Upper lobe of right lung (tissue), 1 donor: ENCODE data around the gene ARMH3. TPM values are rescaled to one million over a fixed set of nuclear protein-coding genes. Genes with fewer than 3 reads are reported as not detected.

Experiments
- ATAC-seq: fragments of 200-7000 bp; cut with Tn5 transposase; one replicate; pipeline ENCODE4 v1.9.1; 2020; ENCODE audit warnings: mild to moderate bottlenecking, moderate library complexity
- DNase-seq: peaks from one replicate; pipeline ENCODE4 v3.0.0-alpha.2; 2020
- H3K27ac ChIP-seq: fragments of 200-600 bp; one replicate; pipeline ENCODE4 v1.8.0; 2022
- H3K27me3 ChIP-seq: fragments of 200-600 bp; one replicate; pipeline ENCODE4 v1.8.0; 2022; ENCODE audit warnings: mild to moderate bottlenecking
- H3K36me3 ChIP-seq: fragments of 200-600 bp; one replicate; pipeline ENCODE4 v1.8.0; 2022
- H3K4me1 ChIP-seq: fragments of 200-600 bp; one replicate; pipeline ENCODE4 v1.8.0; 2022
- H3K4me3 ChIP-seq: fragments of 200-600 bp; one replicate; pipeline ENCODE4 v1.8.0; 2022; ENCODE audit warnings: mild to moderate bottlenecking
- H3K9me3 ChIP-seq: fragments of 200-600 bp; one replicate; pipeline ENCODE4 v1.8.0; 2022
- intact Hi-C: fragments of 100-400 bp; cut with DNase I; formaldehyde crosslinking; loops from one replicate; pipeline ENCODE4 v1.11.0; 2022
- total RNA-seq: library from RNA; stranded (reverse); fragmentation: NEBNext Ultra II Directional; extraction: Animal tissue kit (Norgen Biotek cat#: 25700); gene quantifications from one replicate; pipeline ENCODE4 v1.2.1, GENCODE V29; 2021
- TF ChIP-seq, protein P1 (sequence below): fragments of 200-600 bp; IDR thresholded peaks from one replicate; pipeline ENCODE4 v1.8.0; 2022; ENCODE audit warnings: antibody characterized with exemption
- donor health status: DM: no; HTN: yes; CAD: no; lungs with severe emphysema.

Gene ARMH3
- total RNA-seq, 1 donor from 2014 or later = 37.2 TPM

DNA sequence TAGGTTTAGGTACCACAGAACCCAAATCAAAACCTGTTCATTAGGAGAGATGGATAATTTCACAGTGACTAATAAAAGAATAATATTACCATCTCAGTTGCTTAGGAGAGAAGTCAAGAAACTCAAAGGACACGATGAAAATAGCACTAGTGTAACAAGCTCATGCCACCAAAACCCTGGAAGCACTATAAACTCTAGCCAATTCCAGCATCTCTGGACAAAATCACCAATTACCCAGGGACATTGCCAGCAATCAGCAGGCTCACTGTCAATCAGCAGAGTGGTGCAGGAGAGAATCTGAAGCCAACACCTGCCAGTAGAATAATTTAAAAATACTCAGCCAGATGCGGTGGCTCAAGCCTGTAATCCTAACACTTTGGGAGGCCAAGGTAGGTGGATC, 88.9 kb downstream of the ARMH3 start:
- peaks cover 45% of the 10 kb centered on the region for H3K36me3 ChIP-seq
- TF ChIP-seq, protein P1, sequence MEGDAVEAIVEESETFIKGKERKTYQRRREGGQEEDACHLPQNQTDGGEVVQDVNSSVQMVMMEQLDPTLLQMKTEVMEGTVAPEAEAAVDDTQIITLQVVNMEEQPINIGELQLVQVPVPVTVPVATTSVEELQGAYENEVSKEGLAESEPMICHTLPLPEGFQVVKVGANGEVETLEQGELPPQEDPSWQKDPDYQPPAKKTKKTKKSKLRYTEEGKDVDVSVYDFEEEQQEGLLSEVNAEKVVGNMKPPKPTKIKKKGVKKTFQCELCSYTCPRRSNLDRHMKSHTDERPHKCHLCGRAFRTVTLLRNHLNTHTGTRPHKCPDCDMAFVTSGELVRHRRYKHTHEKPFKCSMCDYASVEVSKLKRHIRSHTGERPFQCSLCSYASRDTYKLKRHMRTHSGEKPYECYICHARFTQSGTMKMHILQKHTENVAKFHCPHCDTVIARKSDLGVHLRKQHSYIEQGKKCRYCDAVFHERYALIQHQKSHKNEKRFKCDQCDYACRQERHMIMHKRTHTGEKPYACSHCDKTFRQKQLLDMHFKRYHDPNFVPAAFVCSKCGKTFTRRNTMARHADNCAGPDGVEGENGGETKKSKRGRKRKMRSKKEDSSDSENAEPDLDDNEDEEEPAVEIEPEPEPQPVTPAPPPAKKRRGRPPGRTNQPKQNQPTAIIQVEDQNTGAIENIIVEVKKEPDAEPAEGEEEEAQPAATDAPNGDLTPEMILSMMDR = no peak
- H3K27me3 ChIP-seq = no peaks in the 10 kb centered on the region
- H3K9me3 ChIP-seq = no peaks in the 10 kb centered on the region
- peaks cover under 1% of the 10 kb centered on the region for H3K4me1 ChIP-seq
- ATAC-seq (no peak), DNase-seq (no peak)
- intact Hi-C loops = no loop called here
- H3K4me3 ChIP-seq = no peak overlapping the region
- no peak overlapping the region for H3K27ac ChIP-seq

DNA sequence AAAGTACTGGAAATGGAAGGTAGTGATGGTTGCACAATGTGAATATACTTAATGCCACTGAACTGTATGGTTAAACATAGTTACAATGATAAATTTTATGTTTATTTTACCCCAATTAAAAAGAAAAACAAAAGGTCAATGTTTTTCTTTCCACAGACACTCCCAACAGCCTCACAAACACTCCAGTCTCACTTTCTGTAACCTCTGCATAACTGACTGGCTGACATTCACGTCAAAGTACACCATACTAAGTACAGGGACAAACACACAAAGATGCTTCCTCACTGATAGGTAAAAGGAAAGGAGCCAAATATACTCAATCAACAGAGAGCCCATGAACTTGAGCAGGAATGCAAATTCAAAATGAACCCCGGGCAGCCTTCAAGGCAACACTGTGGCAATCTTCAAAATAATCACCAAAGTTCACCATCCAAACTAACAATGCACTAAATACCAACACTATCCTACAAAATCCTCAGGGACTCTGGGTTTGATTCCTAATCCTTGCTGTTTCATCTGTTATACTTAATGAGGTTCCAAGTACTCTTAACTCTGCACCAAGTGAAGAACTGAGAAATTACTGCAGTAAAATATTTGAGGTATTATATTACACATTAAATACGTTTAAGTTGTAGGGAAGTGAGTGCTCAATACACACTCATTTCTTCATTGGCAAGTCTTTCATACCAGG, 90.8 kb downstream of the ARMH3 start:
- no peak overlapping the region for H3K27ac ChIP-seq
- peaks cover 26% of the 10 kb centered on the region for H3K36me3 ChIP-seq
- H3K4me3 ChIP-seq = no peak overlapping the region
- H3K9me3 ChIP-seq = no peaks in the 10 kb centered on the region
- ATAC-seq (no peak), DNase-seq (no peak)
- H3K27me3 ChIP-seq = no peaks in the 10 kb centered on the region
- TF ChIP-seq, protein P1 = no peak
- H3K4me1 ChIP-seq = peaks cover 8% of the 10 kb centered on the region
- intact Hi-C loops = no loop called here

DNA sequence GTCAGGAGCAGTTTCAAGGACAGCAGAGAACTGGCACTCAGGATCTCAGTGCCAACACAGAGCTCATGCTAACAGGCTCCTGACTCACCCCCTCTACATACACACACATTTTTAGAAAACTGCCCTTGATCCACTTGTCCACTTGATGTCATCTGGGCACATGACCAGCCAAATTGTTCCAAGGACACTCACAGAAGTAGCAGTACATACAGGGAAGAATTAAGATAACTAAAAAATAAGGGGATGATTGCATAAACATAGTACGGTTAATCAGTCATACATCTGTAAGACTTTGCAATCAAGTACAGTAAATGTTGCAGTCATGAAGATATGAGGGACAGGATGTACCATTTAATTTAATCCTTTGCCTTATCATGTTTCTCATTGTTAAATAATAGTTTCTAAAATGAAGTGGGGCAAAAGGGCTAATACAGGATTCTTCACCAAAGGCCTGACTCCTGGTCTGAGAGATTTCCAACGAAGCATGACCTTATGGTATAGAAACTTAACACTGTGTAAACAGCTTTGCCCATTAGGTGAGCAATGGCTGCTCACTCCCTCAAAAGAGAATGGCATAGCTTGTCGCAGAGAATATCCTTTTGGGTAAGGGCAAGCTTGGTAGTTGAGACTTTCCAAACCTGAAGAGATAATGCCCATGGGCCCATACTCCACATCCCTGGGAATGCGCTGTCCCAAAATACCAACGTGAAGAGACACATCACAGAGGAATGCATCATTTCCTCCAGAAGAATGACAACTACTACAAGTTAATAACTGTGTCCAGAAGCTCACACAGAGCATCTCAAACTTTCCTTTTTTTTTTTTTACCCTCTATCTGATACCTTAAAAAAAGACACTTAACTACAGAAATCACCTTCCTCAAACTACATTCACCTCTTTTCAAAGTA, 94.1 kb downstream of the ARMH3 start:
- intact Hi-C loops = no loop called here
- ATAC-seq (peak; percentile 89), DNase-seq (no peak)
- H3K9me3 ChIP-seq = no peaks in the 10 kb centered on the region
- peak overlapping the region; percentile 42 for H3K27ac ChIP-seq
- no peaks in the 10 kb centered on the region for H3K27me3 ChIP-seq
- TF ChIP-seq, protein P1 = no peak
- H3K4me3 ChIP-seq = no peak overlapping the region
- H3K36me3 ChIP-seq = no peaks in the 10 kb centered on the region
- peaks cover 8% of the 10 kb centered on the region for H3K4me1 ChIP-seq

DNA sequence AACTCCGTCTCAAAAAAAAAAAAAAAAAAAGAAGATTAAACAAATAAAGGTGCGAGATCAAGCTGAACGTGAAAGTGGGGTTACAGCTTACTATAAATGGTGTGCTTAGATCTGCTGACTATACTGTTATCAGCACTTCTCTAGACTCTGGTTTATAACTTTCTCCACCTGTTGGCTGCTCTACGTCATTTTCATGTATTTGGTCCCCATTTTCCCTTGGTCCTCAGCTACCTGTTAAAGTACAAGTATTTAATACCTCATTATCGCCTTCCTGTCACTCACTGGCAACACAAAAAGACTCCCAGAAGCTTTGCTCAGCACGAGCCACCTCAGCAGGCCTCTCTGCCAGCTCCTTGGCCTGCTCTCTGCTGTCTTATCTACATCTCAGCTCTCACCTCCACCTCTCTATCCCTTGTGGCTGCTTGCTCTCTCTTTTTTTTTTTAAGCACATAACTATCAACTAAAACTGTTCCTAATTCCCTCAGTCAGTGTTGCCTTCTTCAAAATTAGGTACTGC, 95.0 kb downstream of the ARMH3 start:
- no peaks in the 10 kb centered on the region for H3K9me3 ChIP-seq
- peak overlapping the region; percentile 42 for H3K27ac ChIP-seq
- peak; percentile 26 for ATAC-seq

DNA sequence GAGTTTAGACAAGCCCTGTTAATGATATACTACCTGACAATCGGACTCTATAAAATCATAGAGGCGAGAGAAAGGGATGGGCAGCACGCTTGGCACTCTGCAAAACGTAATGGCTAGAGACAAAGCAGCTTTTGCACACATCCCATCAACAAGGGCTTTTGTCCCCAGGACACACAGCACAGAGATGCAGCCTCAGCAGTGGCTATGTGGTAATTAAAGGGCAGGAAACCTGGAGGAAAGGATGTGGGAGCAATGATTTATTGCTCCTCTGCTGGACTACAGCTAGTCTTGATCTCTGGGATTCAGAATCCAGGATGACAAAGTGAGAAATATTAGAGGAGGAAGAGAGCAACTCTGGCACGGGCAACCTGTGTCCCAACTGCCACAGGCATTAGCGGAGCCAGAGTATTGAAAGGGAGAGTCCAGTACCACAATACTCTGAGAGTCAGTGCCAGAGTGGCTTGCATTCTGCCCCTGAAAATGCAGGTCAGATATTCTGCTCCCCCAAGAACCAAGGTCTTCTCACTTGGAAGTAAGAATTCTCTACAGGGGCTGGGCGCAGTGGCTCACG, 96.5 kb downstream of the ARMH3 start:
- H3K36me3 ChIP-seq = peaks cover 24% of the 10 kb centered on the region
- H3K4me3 ChIP-seq = no peak overlapping the region
- no peak overlapping the region for H3K27ac ChIP-seq
- no peaks in the 10 kb centered on the region for H3K9me3 ChIP-seq
- no peak for ATAC-seq
- H3K27me3 ChIP-seq = no peaks in the 10 kb centered on the region
- TF ChIP-seq, protein P1 = no peak
- intact Hi-C loops = no loop called here
- no peak for DNase-seq
- H3K4me1 ChIP-seq = peaks cover 8% of the 10 kb centered on the region

More for the DNA sequence above, 95.0 kb downstream of the ARMH3 start:
- DNase-seq = no peak
- H3K36me3 ChIP-seq = peaks cover 9% of the 10 kb centered on the region
- no peaks in the 10 kb centered on the region for H3K27me3 ChIP-seq
- H3K4me1 ChIP-seq = peaks cover 8% of the 10 kb centered on the region
- TF ChIP-seq, protein P1 = no peak
- H3K4me3 ChIP-seq = no peak overlapping the region
- intact Hi-C loops = no loop called here
